ENCODE data around the gene RRP1B. TPM values are rescaled to one million over a fixed set of nuclear protein-coding genes. Genes with fewer than 3 reads are reported as not detected.
"Not testable (repeated sequence)": the region's sequence is repeated elsewhere in the genome, so short reads cannot be mapped to it uniquely, and the experiment has no call there.

The RRP1B gene
- total RNA-seq (10 to 100 TPM in 4 of 5 donors, 1 to 10 TPM in 1; 6.4 to 23.6 (median 14.9) TPM), polyA plus RNA-seq (1 to 10 TPM; 4.0 to 6.3 (median 6.2) TPM)
- long read RNA-seq, donor 1, result 0 reads
- long read RNA-seq, donor 2, partial matches to known transcripts, result 5 of 5 reads
- long read RNA-seq, donor 2, other reads (novel, unspliced or antisense), result 0 of 5 reads
- long read RNA-seq, donor 3, result 0 reads
- long read RNA-seq, donor 4, result 0 reads
- long read RNA-seq, donor 5, partial matches to known transcripts, result 15 of 15 reads
- long read RNA-seq, donor 5, other reads (novel, unspliced or antisense), result 0 of 15 reads
- long read RNA-seq, donor 6, result 0 reads
- long read RNA-seq, donor 7, result 0 reads
- long read RNA-seq, donor 8, result 0 reads
- long read RNA-seq, donor 9, result 0 reads
- long read RNA-seq, donor 10, result 0 reads

DNA sequence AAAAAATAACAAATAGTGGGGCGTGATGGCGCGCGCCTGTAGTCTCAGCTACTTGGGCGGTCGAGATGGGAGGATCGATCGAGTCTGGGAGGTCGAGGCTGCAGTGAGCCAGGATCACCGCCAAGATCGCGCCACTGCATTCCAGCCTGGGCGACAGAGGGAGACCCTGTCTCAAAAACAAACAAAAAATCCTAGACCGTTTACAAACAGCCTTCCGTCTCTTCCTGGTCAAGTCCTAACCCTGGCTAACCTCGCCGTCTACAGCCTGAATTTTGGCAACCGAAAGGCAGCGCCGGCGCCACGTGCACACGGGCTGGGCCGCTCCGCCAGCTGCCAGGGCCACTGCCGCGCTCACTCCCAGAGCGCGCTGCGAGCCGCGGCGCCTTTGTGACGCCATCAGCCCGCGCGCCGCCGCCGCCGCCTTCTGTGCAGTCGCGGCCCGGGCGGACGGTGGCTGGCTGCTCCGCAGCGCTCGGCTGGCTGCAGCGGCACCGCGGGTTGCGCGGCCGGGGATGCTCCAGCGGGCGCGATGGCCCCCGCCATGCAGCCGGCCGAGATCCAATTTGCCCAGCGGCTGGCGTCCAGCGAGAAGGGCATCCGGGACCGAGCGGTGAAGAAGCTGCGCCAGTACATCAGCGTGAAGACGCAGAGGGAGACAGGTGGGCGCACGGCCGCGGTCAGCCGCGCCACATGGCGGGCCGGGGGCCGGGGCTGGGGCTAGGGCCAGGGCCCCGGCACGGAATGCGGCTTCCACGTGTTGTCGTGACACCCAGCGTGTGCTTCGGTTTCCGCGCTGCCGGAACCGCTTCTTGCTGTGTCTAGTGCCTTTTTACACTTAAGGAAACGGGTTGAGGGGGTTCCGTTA is at the start of gene RRP1B, which contains the start of gene HSF2BP:
Gene RRP1B (plus strand): TSS at position 425 of the 865 bp plus-strand sequence. CDS start 105 bp downstream, at position 530.
Gene HSF2BP (minus strand): TSS at position 353 of the 865 bp plus-strand sequence. CDS start 1,392 bp downstream, outside the sequence.
- H3K4me1 ChIP-seq, result peaks cover 21 to 43% (median 28%) of the 10 kb centered on the region in 4 donors
- peaks cover 7 to 28% (median 24%) of the 10 kb centered on the region in 4 donors for H3K36me3 ChIP-seq
- peak within 1 kb of the TSS; percentile 81 to 91 (median 90) for H3K27ac ChIP-seq
- peak within 1 kb of the TSS; percentile 96 to 99 (median 98) for H3K4me3 ChIP-seq
- intact Hi-C loops (cut with DNase I; ENCODE audit: low total_unique reads), result no loop called here
- peak; percentile 88 to 97 for DNase-seq
- no peak for TF ChIP-seq EP300 (IDR thresholded peaks at IDR 0.05)
- TF ChIP-seq POLR2A (IDR thresholded peaks at IDR 0.05), result no peak
- TF ChIP-seq POLR2AphosphoS5 (IDR thresholded peaks at IDR 0.05), result peak; percentile 66 to 92 (median 85)
- WGBS, 5 donors, result 5 to 22% (median 7%) methylated on average over 31 to 92 of the region's 92 CpGs
- no peaks in the 10 kb centered on the region for H3K27me3 ChIP-seq
- no peaks in the 10 kb centered on the region for H3K9me3 ChIP-seq

- Histone ChIP-seq H3K4me1 (peaks cover 26 to 43% (median 32%) of the 10 kb centered on the region in 4 donors), H3K27me3 (no peaks in the 10 kb centered on the region), H3K4me3 (no peak overlapping the region), H3K27ac (peak overlapping the region in 3 of 5 donors; percentile 10 to 63 (median 49)), H3K36me3 (no peaks in the 10 kb centered on the region), H3K9me3 (no peaks in the 10 kb centered on the region)
- peak; percentile 78 to 87 for DNase-seq
- WGBS, 5 donors, result 35 to 40% (median 39%) methylated on average over 8 of the region's 8 CpGs
- TF ChIP-seq POLR2A (IDR thresholded peaks at IDR 0.05), result no peak
- peak in 5 of 7 experiments; percentile 60 to 68 (median 65) for TF ChIP-seq CTCF (IDR thresholded peaks at IDR 0.05)
- intact Hi-C loops (cut with DNase I; ENCODE audit: low total_unique reads), result no loop called here
These were observed 47.6 kb upstream of the RRP1B start for GRCh38 chr21:43611598-43612369.

GRCh38 chr21:43613755-43614638 is 45.4 kb upstream of the RRP1B start:
- no peaks in the 10 kb centered on the region for H3K36me3 ChIP-seq
- intact Hi-C loops (cut with DNase I; ENCODE audit: low total_unique reads), result no loop called here
- no peak overlapping the region for H3K27ac ChIP-seq
- peak in 1 of 2 donors; percentile 38 for DNase-seq
- H3K4me3 ChIP-seq, result no peak overlapping the region
- H3K27me3 ChIP-seq, result no peaks in the 10 kb centered on the region
- TF ChIP-seq POLR2A (IDR thresholded peaks at IDR 0.05) (no peak), CTCF (IDR thresholded peaks at IDR 0.05) (no peak), EP300 (IDR thresholded peaks at IDR 0.05) (no peak), POLR2AphosphoS5 (IDR thresholded peaks at IDR 0.05) (no peak)
- WGBS, 5 donors, result 73 to 84% (median 82%) methylated on average over 8 of the region's 8 CpGs
- H3K9me3 ChIP-seq, result no peaks in the 10 kb centered on the region
- H3K4me1 ChIP-seq, result peaks cover 26 to 40% (median 31%) of the 10 kb centered on the region in 4 donors

GRCh38 chr21:43614839-43615238 is 44.5 kb upstream of the RRP1B start:
- WGBS, 5 donors, result 88 to 94% (median 92%) methylated on average over 5 of the region's 5 CpGs
- Histone ChIP-seq H3K9me3 (peaks cover 0 to 1% (median 0%) of the 10 kb centered on the region in 4 donors), H3K27ac (no peak overlapping the region), H3K27me3 (no peaks in the 10 kb centered on the region), H3K4me1 (peaks cover 18 to 32% (median 23%) of the 10 kb centered on the region in 4 donors), H3K36me3 (no peaks in the 10 kb centered on the region), H3K4me3 (no peak overlapping the region)
- TF ChIP-seq EP300 (IDR thresholded peaks at IDR 0.05) (no peak), CTCF (IDR thresholded peaks at IDR 0.05) (no peak), POLR2AphosphoS5 (IDR thresholded peaks at IDR 0.05) (no peak), POLR2A (IDR thresholded peaks at IDR 0.05) (no peak)
- DNase-seq, result no peak
- intact Hi-C loops (cut with DNase I; ENCODE audit: low total_unique reads), result no loop called here

DNA sequence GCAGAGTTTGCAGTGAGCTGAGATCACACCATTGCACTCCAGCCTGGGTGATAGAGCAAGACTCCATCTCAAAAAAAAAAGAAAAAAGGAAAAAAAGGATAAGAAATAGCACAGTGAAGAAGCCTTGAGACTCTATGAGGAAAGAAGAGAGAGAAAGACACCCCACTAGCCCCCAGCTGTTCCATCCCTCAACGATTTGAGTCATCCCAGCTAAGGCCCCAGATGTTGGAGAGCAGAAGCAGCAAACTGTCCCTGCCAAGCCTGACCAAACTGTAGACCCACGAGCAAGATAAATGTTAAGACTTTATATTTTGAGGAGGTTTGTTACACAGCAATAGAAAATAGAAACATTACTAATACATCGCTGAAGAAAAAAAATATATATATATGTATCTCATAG is 42.5 kb upstream of the RRP1B start:
- WGBS, 5 donors, result 77 to 91% (median 86%) methylated on average over 3 of the region's 3 CpGs
- H3K36me3 ChIP-seq; H3K4me3 ChIP-seq; intact Hi-C loops (cut with DNase I; ENCODE audit: low total_unique reads); DNase-seq; H3K27ac ChIP-seq; H3K27me3 ChIP-seq: not testable (repeated sequence)
- H3K9me3 ChIP-seq, result peaks cover 0 to 20% (median 14%) of the 10 kb centered on the region in 4 donors
- peaks cover under 1 to 11% (median 8%) of the 10 kb centered on the region in 4 donors for H3K4me1 ChIP-seq

Data from stomach (tissue), 19 donors.